SK-N-MC (cell line): ENCODE data around the gene RANBP6.

Experiments used
- EZH2 ChIP-seq: fragments of 200-600 bp; sonication (generic); IDR thresholded peaks from one replicate; pipeline ENCODE4 v1.6.1; 2017; ENCODE audit warnings: antibody characterized with exemption
- FOXP2 ChIP-seq: optimal IDR thresholded peaks from 2 replicates; pipeline ENCODE3; 2011; ENCODE audit warnings: mild to moderate bottlenecking, moderate library complexity; ENCODE audit not compliant: insufficient read depth; ENCODE audit errors: extremely low read length, control extremely low read depth
- POLR2AphosphoS5 ChIP-seq: IDR thresholded peaks from 2 replicates; pipeline ENCODE4 v1.6.1; 2012; ENCODE audit warnings: mild to moderate bottlenecking, low read depth, low read length, borderline replicate concordance

- no peak for TF ChIP-seq EZH2
- no peak for TF ChIP-seq FOXP2
- TF ChIP-seq POLR2AphosphoS5: no peak; the same call in 1 of the 2 replicates
These were observed 8.2 kb downstream of the RANBP6 start for GRCh38 chr9:6007058-6007769.
